ENCODE results near the gene ENKD1. TPM values are rescaled to one million over a fixed set of nuclear protein-coding genes. Genes with fewer than 3 reads are reported as not detected.
A peak's percentile ranks its signal among the peaks of the same experiment; 100 is the strongest.

The ENKD1 gene
- total RNA-seq, 6 experiments from 2014 or later: 7.4 to 10.8 (median 8.9) TPM

DNA sequence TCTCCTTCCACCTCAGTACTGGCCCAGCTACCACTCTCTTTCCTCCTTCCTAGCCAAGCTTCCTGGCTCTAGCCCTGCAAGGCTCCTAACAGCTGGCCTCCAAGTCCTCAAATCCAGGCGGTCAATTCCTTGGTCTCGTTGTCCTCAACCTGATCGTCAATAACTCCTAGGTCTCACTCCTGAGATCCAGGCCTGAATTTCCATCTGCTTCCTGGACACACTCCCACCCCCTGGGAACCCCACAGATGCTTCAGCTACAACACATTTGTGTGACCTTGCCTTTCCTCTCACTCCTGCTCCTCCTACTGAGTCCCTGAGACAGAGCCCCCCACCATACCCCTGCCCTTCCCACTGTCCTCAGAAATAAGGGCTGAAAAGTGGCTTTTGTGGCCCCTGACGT is 2.3 kb downstream of the ENKD1 start:
- Mint-ChIP-seq H3K4me1 (ENCODE audit: low read depth) (peaks cover 17% of the 10 kb centered on the region), H3K27me3 (ENCODE audit: insufficient read depth) (peaks cover 7% of the 10 kb centered on the region; the same call in 1 of the 2 replicates), H3K36me3 (ENCODE audit: low read depth) (no peaks in the 10 kb centered on the region), H3K9me3 (no peaks in the 10 kb centered on the region), H3K27ac (no peak overlapping the region), H3K4me3 (no peak overlapping the region)
- no peak for DNase-seq
- TF ChIP-seq, protein P1, sequence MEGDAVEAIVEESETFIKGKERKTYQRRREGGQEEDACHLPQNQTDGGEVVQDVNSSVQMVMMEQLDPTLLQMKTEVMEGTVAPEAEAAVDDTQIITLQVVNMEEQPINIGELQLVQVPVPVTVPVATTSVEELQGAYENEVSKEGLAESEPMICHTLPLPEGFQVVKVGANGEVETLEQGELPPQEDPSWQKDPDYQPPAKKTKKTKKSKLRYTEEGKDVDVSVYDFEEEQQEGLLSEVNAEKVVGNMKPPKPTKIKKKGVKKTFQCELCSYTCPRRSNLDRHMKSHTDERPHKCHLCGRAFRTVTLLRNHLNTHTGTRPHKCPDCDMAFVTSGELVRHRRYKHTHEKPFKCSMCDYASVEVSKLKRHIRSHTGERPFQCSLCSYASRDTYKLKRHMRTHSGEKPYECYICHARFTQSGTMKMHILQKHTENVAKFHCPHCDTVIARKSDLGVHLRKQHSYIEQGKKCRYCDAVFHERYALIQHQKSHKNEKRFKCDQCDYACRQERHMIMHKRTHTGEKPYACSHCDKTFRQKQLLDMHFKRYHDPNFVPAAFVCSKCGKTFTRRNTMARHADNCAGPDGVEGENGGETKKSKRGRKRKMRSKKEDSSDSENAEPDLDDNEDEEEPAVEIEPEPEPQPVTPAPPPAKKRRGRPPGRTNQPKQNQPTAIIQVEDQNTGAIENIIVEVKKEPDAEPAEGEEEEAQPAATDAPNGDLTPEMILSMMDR (IDR thresholded peaks at IDR 0.05): no peak

DNA sequence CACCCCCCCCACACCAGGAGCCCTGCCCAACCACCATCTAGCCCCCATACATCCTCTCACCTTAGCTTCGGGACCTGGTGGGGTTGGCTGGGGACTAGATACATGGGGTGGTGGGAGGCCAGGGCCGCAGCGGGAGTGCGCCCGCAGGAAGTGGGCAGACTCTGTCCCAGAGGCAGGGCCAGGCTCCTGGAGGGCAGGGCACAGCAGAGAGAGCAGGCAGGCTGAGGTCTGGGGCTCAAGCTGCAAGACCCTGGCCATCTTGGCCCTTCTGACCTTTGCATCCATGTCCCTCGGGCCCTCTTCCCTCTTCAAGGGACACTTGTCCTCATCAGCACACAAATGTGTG is 2.7 kb downstream of the ENKD1 start:
- Mint-ChIP-seq H3K27ac (no peak overlapping the region), H3K36me3 (ENCODE audit: low read depth) (no peaks in the 10 kb centered on the region), H3K4me3 (no peak overlapping the region), H3K4me1 (ENCODE audit: low read depth) (peaks cover 21% of the 10 kb centered on the region), H3K27me3 (ENCODE audit: insufficient read depth) (peaks cover 6% of the 10 kb centered on the region; the same call in 1 of the 2 replicates), H3K9me3 (no peaks in the 10 kb centered on the region)
- TF ChIP-seq, protein P1 (IDR thresholded peaks at IDR 0.05): no peak
- no peak for DNase-seq

DNA sequence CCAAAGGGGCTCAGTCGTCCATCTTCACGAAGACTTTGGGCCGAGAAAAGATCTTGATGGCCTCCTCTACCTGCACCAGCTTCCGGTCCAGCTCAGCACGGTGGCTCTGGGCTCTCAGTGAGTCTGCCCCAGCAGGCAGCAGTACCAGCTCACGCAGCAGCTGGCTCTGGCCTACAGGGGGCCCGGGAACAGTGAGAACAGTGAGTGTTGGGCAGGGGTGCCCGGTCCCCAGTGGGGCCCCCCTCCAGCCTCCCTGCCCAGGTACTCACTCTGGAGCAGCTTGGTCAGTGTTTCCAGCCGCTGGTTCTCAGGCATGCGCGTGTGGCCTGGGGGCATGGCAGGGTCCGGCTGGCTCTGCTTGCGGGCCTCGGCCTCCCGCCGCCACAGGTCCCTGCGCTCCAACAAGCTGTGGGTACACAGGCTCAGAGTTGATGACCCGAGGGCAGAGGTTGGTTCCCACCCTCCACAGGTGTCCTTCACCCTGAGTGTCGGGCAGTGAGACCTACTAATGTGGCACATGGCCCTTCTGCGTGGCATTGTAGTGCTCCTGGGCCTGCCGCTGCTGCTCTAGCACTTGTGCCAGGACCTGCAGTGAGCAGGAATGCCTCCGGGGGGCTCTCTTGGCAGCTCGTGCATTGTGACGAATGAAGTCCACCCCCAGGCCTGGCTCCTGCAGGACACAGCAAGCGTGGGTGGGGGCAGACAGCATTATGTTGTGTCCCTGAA is 3.2 kb downstream of the ENKD1 start:
- Mint-ChIP-seq H3K27ac (no peak overlapping the region), H3K4me3 (no peak overlapping the region), H3K27me3 (ENCODE audit: insufficient read depth) (0 out of 2 replicates have a peak, but pooled peaks cover 2% of the 10 kb centered on the region), H3K9me3 (no peaks in the 10 kb centered on the region), H3K36me3 (ENCODE audit: low read depth) (no peaks in the 10 kb centered on the region), H3K4me1 (ENCODE audit: low read depth) (peaks cover 23% of the 10 kb centered on the region)
- DNase-seq: no peak
- TF ChIP-seq, protein P1 (IDR thresholded peaks at IDR 0.05): peak; percentile 49

DNA sequence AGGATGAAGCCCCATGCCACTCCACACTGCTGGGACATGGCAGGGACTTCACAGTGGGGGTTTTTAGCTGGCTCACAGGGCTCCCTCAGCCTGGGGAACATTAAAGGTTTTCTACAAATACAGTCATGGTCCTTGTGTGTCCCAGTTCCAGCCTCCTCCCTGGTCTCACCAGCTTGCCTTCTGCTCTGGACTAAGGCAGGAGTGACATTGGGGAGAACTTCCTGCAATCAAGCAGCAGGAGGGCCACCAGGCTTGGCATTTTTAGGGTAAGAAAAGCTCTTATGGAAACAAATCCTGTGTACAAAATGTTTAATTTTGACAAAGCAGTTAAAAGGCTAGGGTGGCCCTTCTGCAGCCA is 3.9 kb downstream of the ENKD1 start:
- no peak for DNase-seq
- Mint-ChIP-seq H3K27ac (no peak overlapping the region), H3K9me3 (no peaks in the 10 kb centered on the region), H3K4me3 (no peak overlapping the region), H3K4me1 (ENCODE audit: low read depth) (peaks cover 23% of the 10 kb centered on the region), H3K27me3 (ENCODE audit: insufficient read depth) (0 out of 2 replicates have a peak, but pooled peaks cover 2% of the 10 kb centered on the region), H3K36me3 (ENCODE audit: low read depth) (no peaks in the 10 kb centered on the region)
- TF ChIP-seq, protein P1 (IDR thresholded peaks at IDR 0.05): no peak

DNA sequence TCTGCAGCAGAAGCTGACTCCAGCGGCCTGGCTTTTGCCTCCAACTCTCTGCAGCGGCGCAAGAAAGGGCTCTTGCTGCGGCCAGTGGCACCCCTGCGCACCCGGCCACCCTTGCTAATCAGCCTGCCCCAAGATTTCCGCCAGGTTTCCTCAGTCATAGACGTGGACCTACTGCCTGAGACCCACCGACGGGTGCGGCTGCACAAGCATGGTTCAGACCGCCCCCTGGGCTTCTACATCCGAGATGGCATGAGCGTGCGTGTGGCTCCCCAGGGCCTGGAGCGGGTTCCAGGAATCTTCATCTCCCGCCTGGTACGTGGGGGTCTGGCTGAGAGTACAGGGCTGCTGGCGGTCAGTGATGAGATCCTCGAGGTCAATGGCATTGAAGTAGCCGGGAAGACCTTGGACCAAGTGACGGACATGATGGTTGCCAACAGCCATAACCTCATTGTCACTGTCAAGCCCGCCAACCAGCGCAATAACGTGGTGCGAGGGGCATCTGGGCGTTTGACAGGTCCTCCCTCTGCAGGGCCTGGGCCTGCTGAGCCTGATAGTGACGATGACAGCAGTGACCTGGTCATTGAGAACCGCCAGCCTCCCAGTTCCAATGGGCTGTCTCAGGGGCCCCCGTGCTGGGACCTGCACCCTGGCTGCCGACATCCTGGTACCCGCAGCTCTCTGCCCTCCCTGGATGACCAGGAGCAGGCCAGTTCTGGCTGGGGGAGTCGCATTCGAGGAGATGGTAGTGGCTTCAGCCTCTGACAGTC is 4.5 kb downstream of the ENKD1 start:
- Mint-ChIP-seq H3K4me3 (no peak overlapping the region), H3K36me3 (ENCODE audit: low read depth) (no peaks in the 10 kb centered on the region), H3K27ac (no peak overlapping the region), H3K4me1 (ENCODE audit: low read depth) (peaks cover 19% of the 10 kb centered on the region), H3K27me3 (ENCODE audit: insufficient read depth) (0 out of 2 replicates have a peak, but pooled peaks cover 2% of the 10 kb centered on the region), H3K9me3 (no peaks in the 10 kb centered on the region)
- TF ChIP-seq, protein P1 (IDR thresholded peaks at IDR 0.05): no peak
- no peak for DNase-seq

Measured in HFFc6 (cell line).